ENCODE results near the gene MYO3B.

Gene MYO3B

GRCh38 chr2:170354855-170355780, 177.2 kb downstream of the MYO3B start:
- Histone ChIP-seq H3K4me3 (ENCODE audit: insufficient read depth, low read length, poor library complexity, severe bottlenecking) (no peak overlapping the region), H4K20me1 (ENCODE audit: low read depth, low read length) (no peaks in the 10 kb centered on the region), H3K27me3 (ENCODE audit: low read length) (no peaks in the 10 kb centered on the region), H3K79me2 (ENCODE audit: insufficient read depth, low read length) (no peaks in the 10 kb centered on the region), H3F3A (ENCODE audit: insufficient read depth) (no peaks in the 10 kb centered on the region), H3K36me3 (ENCODE audit: low read length) (no peaks in the 10 kb centered on the region), H3K4me2 (ENCODE audit: low read depth, low read length, poor library complexity, severe bottlenecking) (no peak overlapping the region), H3K9ac (ENCODE audit: low read length) (no peak overlapping the region), H3K9me2 (replicated peaks; ENCODE audit: insufficient read depth, low read length) (no peaks in the 10 kb centered on the region), H2AFZ (ENCODE audit: low read depth, low read length, severe bottlenecking) (no peak overlapping the region), H3K27ac (ENCODE audit: low read depth, low read length) (no peak overlapping the region), H3K9me3 (ENCODE audit: insufficient read depth, low read length) (no peaks in the 10 kb centered on the region)
- TF ChIP-seq EZH2phosphoT487 (conservative IDR thresholded peaks at IDR 0.05; ENCODE audit: low read length) = no peak
- TF ChIP-seq, protein P1, sequence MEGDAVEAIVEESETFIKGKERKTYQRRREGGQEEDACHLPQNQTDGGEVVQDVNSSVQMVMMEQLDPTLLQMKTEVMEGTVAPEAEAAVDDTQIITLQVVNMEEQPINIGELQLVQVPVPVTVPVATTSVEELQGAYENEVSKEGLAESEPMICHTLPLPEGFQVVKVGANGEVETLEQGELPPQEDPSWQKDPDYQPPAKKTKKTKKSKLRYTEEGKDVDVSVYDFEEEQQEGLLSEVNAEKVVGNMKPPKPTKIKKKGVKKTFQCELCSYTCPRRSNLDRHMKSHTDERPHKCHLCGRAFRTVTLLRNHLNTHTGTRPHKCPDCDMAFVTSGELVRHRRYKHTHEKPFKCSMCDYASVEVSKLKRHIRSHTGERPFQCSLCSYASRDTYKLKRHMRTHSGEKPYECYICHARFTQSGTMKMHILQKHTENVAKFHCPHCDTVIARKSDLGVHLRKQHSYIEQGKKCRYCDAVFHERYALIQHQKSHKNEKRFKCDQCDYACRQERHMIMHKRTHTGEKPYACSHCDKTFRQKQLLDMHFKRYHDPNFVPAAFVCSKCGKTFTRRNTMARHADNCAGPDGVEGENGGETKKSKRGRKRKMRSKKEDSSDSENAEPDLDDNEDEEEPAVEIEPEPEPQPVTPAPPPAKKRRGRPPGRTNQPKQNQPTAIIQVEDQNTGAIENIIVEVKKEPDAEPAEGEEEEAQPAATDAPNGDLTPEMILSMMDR (IDR thresholded peaks at IDR 0.05; ENCODE audit: insufficient read depth, low read length, poor library complexity, severe bottlenecking) = no peak

DNA sequence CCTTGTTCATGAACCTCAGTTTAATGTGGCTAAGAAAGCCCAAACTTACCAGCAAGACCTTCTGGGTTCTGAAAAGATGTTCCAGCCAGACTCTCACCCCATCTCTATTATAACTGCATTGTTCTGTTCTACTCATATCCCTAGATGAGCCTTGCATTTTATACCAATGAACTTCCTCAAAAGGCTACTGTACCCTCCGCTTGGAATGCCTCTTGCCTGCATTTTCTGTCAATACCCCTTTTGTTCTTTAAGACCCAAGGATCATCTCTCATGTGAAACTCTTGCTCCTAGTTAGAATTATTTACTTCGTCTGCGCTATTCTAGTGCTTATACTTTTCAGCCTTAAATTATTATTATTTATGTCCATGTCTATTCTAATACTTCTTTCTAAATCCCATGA, 181.5 kb downstream of the MYO3B start:
- Histone ChIP-seq H3K9me3 (ENCODE audit: insufficient read depth, low read length) (no peaks in the 10 kb centered on the region), H3K36me3 (ENCODE audit: low read length) (no peaks in the 10 kb centered on the region)

GRCh38 chr2:170360546-170361089, 182.7 kb downstream of the MYO3B start:
- H3K9me2 ChIP-seq (replicated peaks; ENCODE audit: insufficient read depth, low read length) = no peaks in the 10 kb centered on the region
- H3K4me2 ChIP-seq (ENCODE audit: low read depth, low read length, poor library complexity, severe bottlenecking) = no peak overlapping the region
- H3K4me3 ChIP-seq (ENCODE audit: insufficient read depth, low read length, poor library complexity, severe bottlenecking) = no peak overlapping the region
- TF ChIP-seq, protein P1 (IDR thresholded peaks at IDR 0.05; ENCODE audit: insufficient read depth, low read length, poor library complexity, severe bottlenecking) = no peak
- TF ChIP-seq EZH2phosphoT487 (conservative IDR thresholded peaks at IDR 0.05; ENCODE audit: low read length) = no peak
- H3K36me3 ChIP-seq (ENCODE audit: low read length) = no peaks in the 10 kb centered on the region
- no peak overlapping the region for H3K9ac ChIP-seq (ENCODE audit: low read length)
- no peaks in the 10 kb centered on the region for H3F3A ChIP-seq (ENCODE audit: insufficient read depth)
- H2AFZ ChIP-seq (ENCODE audit: low read depth, low read length, severe bottlenecking) = no peak overlapping the region
- H3K79me2 ChIP-seq (ENCODE audit: insufficient read depth, low read length) = no peaks in the 10 kb centered on the region
- H4K20me1 ChIP-seq (ENCODE audit: low read depth, low read length) = no peaks in the 10 kb centered on the region
- no peak overlapping the region for H3K27ac ChIP-seq (ENCODE audit: low read depth, low read length)
- H3K27me3 ChIP-seq (ENCODE audit: low read length) = no peaks in the 10 kb centered on the region
- H3K9me3 ChIP-seq (ENCODE audit: insufficient read depth, low read length) = no peaks in the 10 kb centered on the region

More for the DNA sequence above, 181.5 kb downstream of the MYO3B start:
- H3K27ac ChIP-seq (ENCODE audit: low read depth, low read length) = no peak overlapping the region
- no peak overlapping the region for H3K4me3 ChIP-seq (ENCODE audit: insufficient read depth, low read length, poor library complexity, severe bottlenecking)
- H2AFZ ChIP-seq (ENCODE audit: low read depth, low read length, severe bottlenecking) = no peak overlapping the region
- no peaks in the 10 kb centered on the region for H3K27me3 ChIP-seq (ENCODE audit: low read length)
- no peak for TF ChIP-seq EZH2phosphoT487 (conservative IDR thresholded peaks at IDR 0.05; ENCODE audit: low read length)
- no peaks in the 10 kb centered on the region for H3K79me2 ChIP-seq (ENCODE audit: insufficient read depth, low read length)
- no peaks in the 10 kb centered on the region for H3K9me2 ChIP-seq (replicated peaks; ENCODE audit: insufficient read depth, low read length)
- no peak overlapping the region for H3K9ac ChIP-seq (ENCODE audit: low read length)
- no peaks in the 10 kb centered on the region for H3F3A ChIP-seq (ENCODE audit: insufficient read depth)
- H4K20me1 ChIP-seq (ENCODE audit: low read depth, low read length) = no peaks in the 10 kb centered on the region
- no peak overlapping the region for H3K4me2 ChIP-seq (ENCODE audit: low read depth, low read length, poor library complexity, severe bottlenecking)

All from SU-DHL-6 (cell line).